ENCODE results near the gene SNRPD3. TPM values are rescaled to one million over a fixed set of nuclear protein-coding genes. Genes with fewer than 3 reads are reported as not detected.
"Not testable (repeated sequence)": the region's sequence is repeated elsewhere in the genome, so short reads cannot be mapped to it uniquely, and the experiment has no call there.

SNRPD3 gene
- total RNA-seq, 1 donor from 2014 or later, result 48.2 TPM

DNA sequence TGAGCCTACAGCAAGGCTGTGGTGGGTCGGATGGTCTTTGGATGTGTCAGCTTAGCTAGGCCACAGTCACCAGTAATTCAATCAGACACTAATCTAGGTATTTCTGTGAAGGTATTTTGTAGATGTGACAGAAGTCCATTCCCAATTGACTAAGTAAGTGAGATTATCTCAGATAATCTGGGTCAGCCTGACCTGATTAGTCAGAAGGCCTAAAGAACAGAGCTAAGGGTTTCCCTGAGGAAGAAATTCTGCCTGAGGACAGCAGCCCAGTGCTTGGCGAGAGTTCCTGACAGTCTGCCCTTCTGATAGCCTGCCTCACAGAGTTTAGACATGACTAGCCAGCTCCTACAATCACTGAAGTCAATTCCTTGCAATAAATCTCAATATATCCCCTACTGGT, 29.6 kb upstream of the SNRPD3 start:
- ATAC-seq, result no peak
- DNase-seq (ENCODE audit: low spot score), result no peak
- intact Hi-C loops (cut with DNase I), result no loop called here

GRCh38 chr22:24529898-24530297, 25.9 kb upstream of the SNRPD3 start:
- intact Hi-C loops (cut with DNase I), result no loop called here
- no peak for DNase-seq (ENCODE audit: low spot score)
- ATAC-seq, result no peak

GRCh38 chr22:24530968-24531367, 24.8 kb upstream of the SNRPD3 start:
- intact Hi-C loops (cut with DNase I); ATAC-seq; DNase-seq (ENCODE audit: low spot score): not testable (repeated sequence)

DNA sequence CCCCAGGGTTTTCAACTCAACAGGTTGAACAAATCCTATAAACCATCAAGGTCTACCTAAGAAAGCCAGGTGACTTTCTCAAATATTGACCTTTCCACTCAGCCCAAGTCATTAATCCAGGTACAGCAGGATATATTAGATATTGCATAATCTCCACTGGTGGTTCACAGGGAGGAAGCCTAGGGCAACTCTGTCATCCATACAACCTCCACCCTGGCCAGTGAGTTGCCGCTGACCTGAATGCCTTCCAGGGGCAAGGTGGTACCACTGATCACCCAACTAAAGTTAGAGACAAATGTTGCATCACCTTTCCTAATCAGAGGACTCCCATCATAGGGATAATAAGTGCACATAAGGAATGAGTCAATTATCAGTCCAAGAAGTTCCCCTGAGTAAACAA, 23.7 kb upstream of the SNRPD3 start:
- no peak for ATAC-seq
- intact Hi-C loops (cut with DNase I), result no loop called here
- no peak for DNase-seq (ENCODE audit: low spot score)

DNA sequence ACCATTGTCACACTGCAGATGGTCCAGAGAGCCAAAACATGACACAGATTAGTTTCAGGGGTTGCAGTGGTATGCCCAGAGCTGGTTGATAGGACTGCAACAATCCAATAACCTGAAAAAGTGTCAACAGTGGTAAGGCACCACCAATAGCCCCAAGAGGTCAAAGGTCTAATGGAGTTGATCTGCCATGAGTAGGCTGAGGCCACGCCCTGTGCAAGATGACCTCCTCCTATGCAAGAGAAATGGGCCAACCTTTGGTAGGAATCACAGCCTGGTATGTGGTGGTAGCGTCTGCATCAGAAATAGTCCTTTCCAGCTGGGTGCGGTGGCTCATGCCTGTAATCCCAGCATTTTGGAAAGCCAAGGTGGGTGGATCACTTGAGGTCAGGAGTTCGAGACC, 20.5 kb upstream of the SNRPD3 start:
- DNase-seq (ENCODE audit: low spot score) (no peak), ATAC-seq (no peak)
- intact Hi-C loops (cut with DNase I), result no loop called here

- intact Hi-C loops (cut with DNase I), result no loop called here
These were observed 19.7 kb upstream of the SNRPD3 start for GRCh38 chr22:24536089-24536488.

GRCh38 chr22:24540470-24540869, 15.3 kb upstream of the SNRPD3 start:
- intact Hi-C loops (cut with DNase I), result no loop called here
- DNase-seq (ENCODE audit: low spot score) (no peak), ATAC-seq (no peak)

More at GRCh38 chr22:24536089-24536488, 19.7 kb upstream of the SNRPD3 start:
- ATAC-seq (no peak), DNase-seq (ENCODE audit: low spot score) (no peak)

GRCh38 chr22:24541681-24542515, 13.9 kb upstream of the SNRPD3 start:
- intact Hi-C loops (cut with DNase I), result no loop called here
- DNase-seq (ENCODE audit: low spot score), result no peak
- ATAC-seq, result no peak

DNA sequence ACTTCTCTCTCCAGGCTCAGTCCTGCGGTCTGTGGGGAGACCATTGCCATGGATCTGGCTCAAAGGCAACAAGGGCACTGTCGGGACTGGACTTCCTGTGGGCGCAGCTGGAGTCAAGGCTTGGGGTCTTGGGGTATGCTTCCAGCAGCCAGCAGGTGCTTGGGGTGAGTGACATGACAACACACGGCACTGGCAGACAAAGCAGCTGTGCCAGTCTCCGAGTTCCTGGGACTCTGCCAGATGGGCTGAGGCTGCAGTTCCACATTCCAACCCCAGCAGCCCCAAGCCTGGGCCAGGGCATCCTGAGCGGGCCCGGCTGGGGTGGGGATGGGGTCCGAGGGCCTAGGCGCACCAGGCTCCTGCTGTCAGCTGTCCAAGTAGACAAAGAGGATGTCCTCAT, 13.2 kb upstream of the SNRPD3 start:
- ATAC-seq (no peak), DNase-seq (ENCODE audit: low spot score) (no peak)
- intact Hi-C loops (cut with DNase I), result no loop called here

GRCh38 chr22:24543185-24543601, 12.6 kb upstream of the SNRPD3 start:
- intact Hi-C loops (cut with DNase I), result no loop called here
- no peak for ATAC-seq
- DNase-seq (ENCODE audit: low spot score), result no peak

- intact Hi-C loops (cut with DNase I), result no loop called here
- no peak for ATAC-seq
- no peak for DNase-seq (ENCODE audit: low spot score)
These were observed 12.0 kb upstream of the SNRPD3 start for GRCh38 chr22:24543679-24544243.

DNA sequence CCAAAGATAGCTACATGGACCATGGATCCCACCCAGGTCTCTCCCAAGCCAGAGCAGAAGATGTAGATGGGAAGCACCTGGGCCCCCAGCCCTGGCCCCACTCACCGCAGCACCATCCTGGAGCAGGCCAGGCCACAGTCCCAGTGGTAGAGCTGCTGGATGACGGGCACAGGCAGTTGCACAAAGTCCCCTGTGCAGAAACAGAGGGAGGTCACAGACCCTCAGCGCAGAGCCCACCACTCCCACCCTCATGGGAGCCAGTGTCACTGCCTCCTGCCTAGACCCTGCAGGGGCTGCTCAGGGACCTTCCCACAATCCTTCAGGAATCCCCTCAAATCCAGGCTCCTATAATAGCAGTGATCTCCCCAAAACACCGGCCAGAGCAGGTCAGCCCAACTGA, 7.0 kb upstream of the SNRPD3 start:
- DNase-seq (ENCODE audit: low spot score), result no peak
- intact Hi-C loops (cut with DNase I), result no loop called here
- ATAC-seq, result no peak

GRCh38 chr22:24550028-24550901, 5.5 kb upstream of the SNRPD3 start:
- no peak for ATAC-seq
- no peak for DNase-seq (ENCODE audit: low spot score)
- intact Hi-C loops (cut with DNase I), result no loop called here

DNA sequence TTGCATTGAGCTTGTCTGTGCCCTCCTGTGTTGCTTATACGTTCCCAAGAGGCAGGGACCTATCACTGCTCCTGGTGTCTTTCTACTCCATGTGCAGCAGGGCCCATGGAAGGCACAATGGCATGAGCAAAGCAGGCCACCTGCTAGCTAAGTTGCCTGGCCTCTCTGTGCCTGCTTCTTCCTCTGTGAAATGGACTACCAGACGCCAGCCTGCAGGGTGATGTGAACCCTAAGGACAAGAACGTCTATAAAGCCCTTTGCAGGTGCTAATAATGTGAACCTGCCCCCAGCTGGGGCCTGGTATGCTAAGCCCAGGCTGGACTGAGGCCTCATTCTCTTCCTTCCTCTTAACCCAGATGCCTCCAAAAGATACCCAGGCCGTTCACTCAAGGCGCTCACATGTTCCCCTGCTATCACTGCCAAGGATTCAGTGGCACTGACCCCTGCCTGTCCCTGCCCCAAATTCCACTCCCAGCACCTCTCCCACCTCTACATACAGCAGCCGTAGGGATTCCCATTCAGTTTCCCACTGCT, 4.8 kb upstream of the SNRPD3 start:
- DNase-seq (ENCODE audit: low spot score) (no peak), ATAC-seq (no peak)
- intact Hi-C loops (cut with DNase I), result no loop called here

- intact Hi-C loops (cut with DNase I); DNase-seq (ENCODE audit: low spot score): not testable (repeated sequence)
These were observed 3.1 kb upstream of the SNRPD3 start for GRCh38 chr22:24552503-24553286.

DNA sequence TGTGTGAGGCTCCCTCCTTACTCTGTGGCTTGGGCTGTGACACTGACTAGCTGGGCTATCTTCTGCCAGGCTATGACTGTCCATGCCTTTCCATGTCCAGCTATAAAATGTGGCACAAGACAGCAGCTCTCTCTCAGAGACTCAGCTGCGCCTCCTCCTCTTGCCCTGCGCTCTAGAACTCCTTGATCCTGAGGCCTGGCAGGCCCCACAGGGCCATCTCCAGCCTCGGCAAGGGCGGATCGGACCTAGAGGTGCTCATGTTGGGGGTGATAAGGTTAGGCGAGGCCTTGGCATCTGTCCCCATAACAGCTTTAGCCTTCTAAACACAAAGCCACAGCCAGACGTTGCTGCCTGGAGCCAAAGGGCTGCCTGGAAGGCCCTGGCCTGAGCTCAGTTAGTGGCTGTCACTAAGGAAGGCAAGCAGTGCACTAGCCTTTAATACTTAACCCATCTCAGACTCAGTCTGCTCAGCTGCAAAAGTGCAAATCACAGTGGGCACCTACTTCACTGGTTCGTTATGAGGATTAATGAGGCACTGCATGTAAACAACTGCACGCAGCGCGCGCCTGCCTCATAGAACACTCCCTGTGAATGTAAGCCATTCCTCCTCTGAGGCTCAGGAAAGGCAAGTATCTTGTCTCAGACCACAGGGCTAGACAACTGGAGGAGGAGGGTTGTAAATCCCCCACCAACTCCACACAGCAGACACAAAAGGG, 2.0 kb upstream of the SNRPD3 start:
- no peak for DNase-seq (ENCODE audit: low spot score)
- ATAC-seq, result no peak
- intact Hi-C loops (cut with DNase I), result no loop called here

More at GRCh38 chr22:24552503-24553286, 3.1 kb upstream of the SNRPD3 start:
- not testable (repeated sequence) for ATAC-seq

GRCh38 chr22:24554313-24555164, 1.3 kb upstream of the SNRPD3 start, which contains the start of gene GUCD1:
Gene GUCD1 (minus strand): TSS chr22:24555138. CDS start chr22:24554991, 147 bp downstream.
- ATAC-seq (no peak), DNase-seq (ENCODE audit: low spot score) (no peak)
- intact Hi-C loops (cut with DNase I), result no loop called here
